Right atrium auricular region (tissue), 2 donors: ENCODE measurements around the gene CHMP1B. TPM values are rescaled to one million over a fixed set of nuclear protein-coding genes. Genes with fewer than 3 reads are reported as not detected.

Experiments
- DNase-seq: peaks from one replicate; pipeline ENCODE4 v3.0.0-alpha.2; 2019; ENCODE audit warnings: low spot score
- H3K27ac ChIP-seq, 2 donors: fragments of 200-600 bp; sonication (generic); 1 replicate in 1 of 2; 2 replicates in 1 of 2; pipeline ENCODE4 v1.5.1; 2016 to 2019
- H3K27me3 ChIP-seq, 2 donors: fragments of 200-600 bp; sonication (generic); one replicate each; pipeline versions ENCODE4 v1.5.1 to v1.6.0; 2017 to 2019
- H3K36me3 ChIP-seq: fragments of 200-600 bp; sonication (generic); one replicate; pipeline ENCODE4 v1.5.1; 2016
- H3K4me1 ChIP-seq, 2 donors: fragments of 200-600 bp; sonication (generic); one replicate each; pipeline versions ENCODE4 v1.5.1 to v1.6.0; 2017 to 2019
- H3K4me3 ChIP-seq, 2 donors: fragments of 200-600 bp; sonication (generic); 1 replicate in 1 of 2; 2 replicates in 1 of 2; pipeline ENCODE4 v1.5.1; 2017 to 2019; ENCODE audit warnings: mild to moderate bottlenecking in 1 of 2, moderate library complexity in 1 of 2
- H3K9me3 ChIP-seq, 2 donors: fragments of 200-600 bp; sonication (generic); one replicate each; pipeline ENCODE4 v1.5.1; 2019
- CTCF ChIP-seq, 2 donors: fragments of 200-600 bp; sonication (generic); IDR thresholded peaks; one replicate each; pipeline ENCODE4 v1.5.1; 2019; ENCODE audit warnings: antibody characterized with exemption in 2 of 2
- total RNA-seq, 2 donors: library from RNA; depleted of rRNA; stranded (reverse); fragments of >200 nt; gene quantifications; one replicate each; pipeline ENCODE4 v1.1.0, GENCODE V29; 2016

CHMP1B gene
- total RNA-seq, 2 donors from 2014 or later = 30.5 to 38.2 TPM

GRCh38 chr18:11899063-11899462, 47.9 kb downstream of the CHMP1B start:
- no peak for DNase-seq
- no peaks in the 10 kb centered on the region for H3K27me3 ChIP-seq
- peaks cover 16% of the 10 kb centered on the region for H3K36me3 ChIP-seq
- no peak overlapping the region for H3K4me3 ChIP-seq
- no peaks in the 10 kb centered on the region for H3K4me1 ChIP-seq
- no peak overlapping the region for H3K27ac ChIP-seq
- no peaks in the 10 kb centered on the region for H3K9me3 ChIP-seq
- TF ChIP-seq CTCF (IDR thresholded peaks at IDR 0.05) = no peak

GRCh38 chr18:11901826-11902438, 50.7 kb downstream of the CHMP1B start:
- peaks cover 0 to 2% of the 10 kb centered on the region in 2 donors for H3K4me1 ChIP-seq
- peaks cover 16% of the 10 kb centered on the region for H3K36me3 ChIP-seq
- no peak for TF ChIP-seq CTCF (IDR thresholded peaks at IDR 0.05)
- no peak overlapping the region for H3K27ac ChIP-seq
- no peaks in the 10 kb centered on the region for H3K9me3 ChIP-seq
- no peaks in the 10 kb centered on the region for H3K27me3 ChIP-seq
- no peak for DNase-seq
- no peak overlapping the region for H3K4me3 ChIP-seq

- no peak for DNase-seq
- Histone ChIP-seq H3K9me3 (no peaks in the 10 kb centered on the region), H3K27me3 (no peaks in the 10 kb centered on the region), H3K36me3 (peaks cover 16% of the 10 kb centered on the region), H3K4me3 (no peak overlapping the region), H3K27ac (no peak overlapping the region), H3K4me1 (peaks cover 0 to 10% of the 10 kb centered on the region in 2 donors)
- no peak for TF ChIP-seq CTCF (IDR thresholded peaks at IDR 0.05)
These were observed 51.5 kb downstream of the CHMP1B start for GRCh38 chr18:11902522-11903292.

Other genes with a start within 250 kb of the CHMP1B start
- not detected for gene SLC35G4, start 241.8 kb upstream of the CHMP1B start, total RNA-seq
- gene GNAL, start 162.1 kb upstream of the CHMP1B start, total RNA-seq = 1 to 10 TPM; 2.7 to 4.4 TPM
- gene MPPE1, start 56.9 kb downstream of the CHMP1B start, total RNA-seq = 10 to 100 TPM; 18.7 to 28.9 TPM
- 10 to 100 TPM; 20.2 to 22.9 TPM for gene IMPA2, start 130.1 kb downstream of the CHMP1B start, total RNA-seq
- not detected for gene ANKRD62, start 242.4 kb downstream of the CHMP1B start, total RNA-seq